Hindlimb muscle (tissue), 1 donor: ENCODE data around the gene LITAF. TPM values are rescaled to one million over a fixed set of nuclear protein-coding genes. Genes with fewer than 3 reads are reported as not detected.
A peak's percentile ranks its signal among the peaks of the same experiment; 100 is the strongest.

Experiments
- DNase-seq: peaks from one replicate; pipeline ENCODE4 v3.0.0-alpha.2; 2013
- polyA plus RNA-seq: library from polyadenylated mRNA; unstranded; fragments of 120-200 nt; gene quantifications from one replicate; pipeline ENCODE4 v1.2.1, GENCODE V29; 2013; ENCODE audit not compliant: insufficient read length

Gene LITAF
- polyA plus RNA-seq = 34.9 TPM

DNA sequence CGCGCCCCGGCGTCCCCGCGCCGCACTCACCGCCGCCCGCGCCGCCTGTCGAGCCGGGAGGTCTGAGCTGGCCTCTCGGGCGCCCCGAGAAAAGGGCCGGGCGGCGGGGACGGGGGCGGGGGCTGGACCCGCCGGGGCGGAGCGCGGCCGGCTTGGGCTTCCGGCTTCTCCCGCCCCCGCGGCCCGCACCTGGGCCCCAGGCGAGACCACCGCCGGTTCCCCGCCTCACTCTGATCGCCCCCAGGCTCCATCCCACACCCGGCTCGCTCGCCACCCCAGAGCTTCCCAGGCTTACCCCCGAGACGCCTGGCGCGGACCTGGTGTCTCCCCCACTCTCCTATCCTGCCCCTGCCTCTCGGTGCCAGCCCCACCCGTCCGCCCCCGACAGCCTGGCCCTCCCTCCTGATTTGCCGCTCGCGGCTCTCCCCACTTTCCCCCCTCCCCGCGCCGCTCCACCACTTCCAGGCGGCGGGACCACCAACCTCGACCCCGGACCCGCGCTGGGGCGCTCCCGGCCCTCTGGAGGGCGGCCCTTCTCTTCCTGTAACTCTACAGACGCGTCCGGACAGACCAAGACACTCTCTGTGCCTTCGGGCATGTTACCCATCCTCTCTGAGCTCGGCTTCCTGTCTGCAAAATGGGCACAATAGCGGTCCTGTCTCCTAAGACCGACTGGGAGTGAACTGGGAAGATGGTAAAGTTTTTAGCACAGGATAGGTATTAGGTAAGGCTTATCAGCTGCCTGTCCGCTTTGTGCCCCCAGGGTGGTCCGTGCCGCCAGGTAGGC is at the start of gene LITAF:
Gene LITAF, minus strand, starts transcription at position 64 of the 787 bp plus-strand sequence. CDS start 30,189 bp downstream, outside the sequence.
- peak; percentile 72 for DNase-seq

- no peak for DNase-seq
Observed at GRCh38 chr16:11636172-11636721, 49.5 kb upstream of the LITAF start.

- DNase-seq = no peak
Observed at GRCh38 chr16:11635679-11636171, 49.0 kb upstream of the LITAF start.

DNA sequence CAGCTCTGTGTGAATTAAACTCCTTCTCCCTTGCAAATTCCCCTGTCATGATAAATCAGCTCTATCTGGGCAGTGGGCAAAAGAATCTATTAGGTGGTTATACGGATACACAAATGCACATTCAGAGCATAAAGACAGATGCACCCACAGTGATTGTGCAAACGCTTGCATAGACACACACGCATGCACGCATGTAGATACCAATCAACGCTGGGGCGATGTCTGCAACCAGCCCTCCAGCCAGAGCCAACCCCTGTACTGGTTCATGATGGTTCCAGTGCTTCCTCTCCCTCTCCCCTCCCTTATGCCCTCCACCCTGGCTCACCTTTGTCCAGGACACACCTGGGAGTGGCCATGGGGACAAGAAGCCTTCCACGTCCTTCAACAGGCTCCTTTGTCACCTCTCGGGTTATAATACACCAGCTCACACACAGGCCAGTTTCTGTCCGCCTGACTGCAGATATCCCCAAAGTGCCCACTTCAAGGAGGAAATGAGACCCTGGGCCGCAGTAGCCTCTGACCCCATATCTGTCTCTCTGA is 48.5 kb upstream of the LITAF start:
- DNase-seq = no peak

GRCh38 chr16:11634312-11634711 is 47.6 kb upstream of the LITAF start:
- DNase-seq = no peak

- no peak for DNase-seq
Observed at GRCh38 chr16:11633113-11633512, 46.4 kb upstream of the LITAF start.

- DNase-seq = no peak
Observed at GRCh38 chr16:11632455-11632939, 45.8 kb upstream of the LITAF start.

DNA sequence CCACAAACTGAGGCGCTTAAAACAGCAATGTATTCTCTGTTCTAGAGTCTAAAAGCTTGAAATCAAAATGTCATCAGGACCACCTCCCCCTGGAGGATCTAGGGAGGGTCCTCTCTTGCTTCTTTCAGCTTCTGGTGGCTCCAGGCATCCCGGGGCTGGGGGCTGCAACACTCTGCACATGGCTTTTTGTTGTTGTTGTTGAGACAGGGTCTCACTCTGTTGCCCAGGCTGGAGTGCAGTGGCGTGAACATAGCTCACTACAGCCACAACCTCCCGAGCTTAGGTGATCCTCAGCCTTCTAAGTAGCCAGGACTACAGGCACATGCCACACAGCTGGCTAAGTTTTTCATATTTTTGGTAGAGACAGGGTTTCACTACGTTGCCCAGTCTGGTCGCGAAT is 44.5 kb upstream of the LITAF start:
- DNase-seq = no peak

- no peak for DNase-seq
Observed at GRCh38 chr16:11630768-11631056, 44.0 kb upstream of the LITAF start.

DNA sequence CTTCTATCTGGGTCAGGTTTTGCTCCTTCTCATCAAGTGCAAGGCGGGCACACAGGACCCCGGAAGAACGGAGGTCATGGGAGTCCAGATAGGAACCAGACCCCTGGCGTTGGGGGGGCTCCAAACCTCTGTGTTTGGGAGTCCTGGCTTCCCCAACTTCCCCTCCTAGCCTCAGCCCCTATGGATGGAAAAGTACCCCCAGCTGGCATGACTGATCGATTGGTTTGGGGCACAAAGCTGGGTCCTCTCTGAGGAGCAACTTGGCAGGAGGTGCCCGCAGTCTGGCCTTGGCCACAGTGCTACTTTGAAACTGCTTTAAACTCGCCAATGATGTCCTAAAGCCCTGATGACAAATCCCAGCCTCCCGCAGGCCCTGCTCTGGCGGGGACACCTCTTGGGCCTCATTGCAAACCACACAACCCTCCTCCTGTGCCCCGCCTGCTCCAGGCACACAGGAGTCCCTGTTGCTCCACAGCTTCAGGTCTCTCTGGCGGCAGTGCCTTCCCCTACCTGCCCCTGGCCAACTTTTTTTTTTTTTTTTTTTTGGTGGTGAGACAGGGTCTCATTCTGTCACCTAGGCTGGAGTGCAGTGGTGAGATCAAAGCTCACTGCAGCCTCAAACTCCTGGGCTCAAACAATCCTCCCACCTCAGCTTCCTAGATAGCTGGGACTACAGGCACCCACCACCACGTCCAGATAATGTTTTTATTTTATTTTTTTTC is 43.5 kb upstream of the LITAF start:
- DNase-seq = no peak

- no peak for DNase-seq
Observed at GRCh38 chr16:11629071-11630030, 42.6 kb upstream of the LITAF start.

DNA sequence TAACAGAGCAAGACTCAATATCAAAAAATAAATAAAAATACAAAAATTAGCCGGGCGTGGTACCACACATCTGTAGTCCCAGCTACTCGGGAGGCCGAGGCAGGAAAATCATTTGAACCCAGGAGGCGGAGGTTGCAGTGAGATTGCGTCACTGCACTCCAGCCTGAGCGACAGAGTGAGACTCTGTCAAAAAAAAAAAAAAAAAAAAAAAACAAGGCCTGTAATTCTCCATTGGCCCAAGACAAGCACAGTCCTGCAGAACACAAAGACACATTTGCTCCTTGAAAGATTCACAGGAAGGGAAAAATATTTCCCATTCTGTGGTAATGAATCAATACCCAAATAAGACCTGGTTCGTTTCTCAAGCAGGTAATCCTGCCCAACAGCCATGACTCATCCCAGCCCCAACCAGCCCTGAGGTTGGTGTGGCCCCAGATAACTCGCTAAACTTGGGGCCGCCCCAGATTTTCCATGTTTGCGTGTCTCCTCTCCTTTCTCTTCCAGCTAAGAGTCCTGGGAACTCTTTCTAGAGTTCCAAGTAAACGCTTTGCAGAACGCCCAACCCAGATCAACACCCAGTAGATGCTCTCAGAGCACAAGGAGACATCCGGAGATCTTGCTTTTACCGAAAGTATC is 41.2 kb upstream of the LITAF start:
- no peak for DNase-seq

DNA sequence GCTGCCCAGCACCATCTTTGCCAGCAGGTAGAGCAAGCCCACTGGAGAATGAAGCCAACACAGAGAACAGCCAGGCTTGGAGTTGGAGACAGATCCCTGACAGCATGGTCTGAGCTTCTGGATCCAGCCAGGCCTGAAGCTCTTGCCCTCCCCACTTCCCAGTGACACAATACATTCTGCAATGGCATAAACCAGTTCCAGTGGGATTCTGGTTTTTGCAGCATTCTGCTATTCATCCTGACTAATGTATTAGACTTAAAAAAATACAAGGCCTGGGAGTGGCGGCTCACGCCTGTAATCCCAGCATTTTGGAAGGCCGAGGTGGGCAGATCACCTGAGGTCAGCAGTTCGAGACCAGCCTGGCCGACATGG is 40.6 kb upstream of the LITAF start:
- DNase-seq = no peak

DNA sequence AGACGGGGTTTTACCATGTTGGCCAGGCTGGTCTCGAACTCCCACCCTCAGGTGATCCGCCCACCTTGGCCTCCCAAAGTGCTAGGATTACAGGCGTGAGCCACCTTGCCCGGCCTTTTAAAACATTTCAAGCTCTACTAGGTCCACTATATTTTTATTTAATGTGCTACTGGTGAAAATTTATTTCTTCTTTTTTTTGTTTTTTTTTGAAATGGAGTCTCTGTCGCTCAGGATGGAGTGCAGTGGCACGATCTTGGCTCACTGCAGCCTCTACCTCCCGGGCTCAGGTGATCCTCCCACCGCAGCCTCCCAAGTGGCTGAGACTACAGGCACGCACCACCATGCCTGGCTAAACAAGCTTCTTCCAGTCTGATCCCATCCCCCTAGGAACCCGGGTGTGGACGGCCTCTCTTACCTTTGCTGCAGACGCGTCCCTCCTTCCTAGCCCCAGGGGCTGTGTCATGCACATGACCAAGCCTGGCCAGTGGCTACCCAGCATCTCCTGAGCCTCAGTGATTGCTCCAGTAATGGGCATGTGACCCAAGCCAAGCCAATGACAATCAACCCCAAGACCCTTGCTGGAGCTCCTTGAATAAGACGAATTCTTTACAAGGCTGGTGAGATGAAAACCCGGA is 40.1 kb upstream of the LITAF start:
- DNase-seq = no peak

DNA sequence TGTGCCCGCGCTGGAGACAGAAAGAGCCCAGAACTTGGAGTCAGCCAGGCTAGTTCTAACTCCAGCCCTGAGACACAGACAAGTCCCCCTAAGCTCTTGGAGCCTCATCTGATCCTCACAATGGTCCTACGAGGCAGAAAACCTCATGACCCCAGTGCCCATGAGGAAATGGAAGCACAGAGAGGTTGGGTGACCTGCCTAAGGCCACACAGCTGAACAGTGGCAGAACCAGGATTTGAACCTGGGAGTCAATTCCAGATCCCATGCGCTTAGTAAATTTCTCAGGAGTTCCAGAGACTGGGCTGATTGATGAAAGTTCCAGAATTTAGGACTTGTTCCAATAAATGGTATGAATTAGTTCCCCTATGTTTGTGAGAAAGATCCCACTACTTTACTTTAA is 39.0 kb upstream of the LITAF start:
- no peak for DNase-seq

- DNase-seq = no peak
Observed at GRCh38 chr16:11624636-11625607, 38.2 kb upstream of the LITAF start.

GRCh38 chr16:11624205-11624604 is 37.5 kb upstream of the LITAF start:
- DNase-seq = no peak

- DNase-seq = no peak
Observed at GRCh38 chr16:11621920-11622651, 35.4 kb upstream of the LITAF start.

- DNase-seq = no peak
Observed at GRCh38 chr16:11621539-11621919, 34.8 kb upstream of the LITAF start.
